Measurements from ENCODE around the gene OR2V1. TPM values are rescaled to one million over a fixed set of nuclear protein-coding genes. Genes with fewer than 3 reads are reported as not detected.

OR2V1 gene
- total RNA-seq, 1 donor from 2014 or later, result not detected

GRCh38 chr5:181092428-181092827 lies 38.5 kb downstream of the OR2V1 start:
- no peaks in the 10 kb centered on the region for H3K4me1 ChIP-seq
- no peaks in the 10 kb centered on the region for H3K9me3 ChIP-seq (ENCODE audit: low read depth)
- TF ChIP-seq EZH2 (IDR thresholded peaks at IDR 0.05) (no peak), EZH2phosphoT487 (IDR thresholded peaks at IDR 0.05) (no peak), CTCF (IDR thresholded peaks at IDR 0.05) (no peak)
- H3K4me1 Mint-ChIP-seq, result peaks cover 2% of the 10 kb centered on the region
- no peak overlapping the region for H3K27ac ChIP-seq
- H3K27me3 ChIP-seq, result peaks cover 11% of the 10 kb centered on the region
- no peak for DNase-seq (ENCODE audit: low spot score)
- peaks cover 11% of the 10 kb centered on the region for H3K27me3 Mint-ChIP-seq (ENCODE audit: insufficient read depth, low read depth)
- H2AFZ ChIP-seq (replicated peaks), result no peak overlapping the region
- no peaks in the 10 kb centered on the region for H3K79me2 ChIP-seq (ENCODE audit: low read depth)
- H3K36me3 Mint-ChIP-seq, result no peaks in the 10 kb centered on the region
- no peaks in the 10 kb centered on the region for H3K9me3 Mint-ChIP-seq
- no peak overlapping the region for H3K4me3 Mint-ChIP-seq
- no peak overlapping the region for H3K4me3 ChIP-seq
- H3K27ac Mint-ChIP-seq, result no peak overlapping the region
- no peaks in the 10 kb centered on the region for H4K20me1 ChIP-seq (ENCODE audit: low read depth)
- no peak overlapping the region for H3K9ac ChIP-seq
- H3K36me3 ChIP-seq, result no peaks in the 10 kb centered on the region
- no peak overlapping the region for H3K4me2 ChIP-seq
- H3F3A ChIP-seq (ENCODE audit: low read depth), result no peaks in the 10 kb centered on the region

- no peaks in the 10 kb centered on the region for H3F3A ChIP-seq (ENCODE audit: low read depth)
- TF ChIP-seq CTCF (IDR thresholded peaks at IDR 0.05), result peak; percentile 63
- no peak for TF ChIP-seq EZH2phosphoT487 (IDR thresholded peaks at IDR 0.05)
- TF ChIP-seq EZH2 (IDR thresholded peaks at IDR 0.05), result peak; percentile 46
- H3K36me3 ChIP-seq, result no peaks in the 10 kb centered on the region
- H3K9me3 ChIP-seq (ENCODE audit: low read depth), result no peaks in the 10 kb centered on the region
- no peak overlapping the region for H3K4me3 ChIP-seq
- H2AFZ ChIP-seq (replicated peaks), result no peak overlapping the region
- H3K27me3 ChIP-seq, result peaks cover 53% of the 10 kb centered on the region
- no peak overlapping the region for H3K27ac ChIP-seq
- H3K27me3 Mint-ChIP-seq (ENCODE audit: insufficient read depth, low read depth), result peaks cover 25% of the 10 kb centered on the region
- DNase-seq (ENCODE audit: low spot score), result peak; percentile 65
- H3K9ac ChIP-seq, result no peak overlapping the region
- no peaks in the 10 kb centered on the region for H3K4me1 ChIP-seq
- H3K27ac Mint-ChIP-seq, result no peak overlapping the region
- no peaks in the 10 kb centered on the region for H4K20me1 ChIP-seq (ENCODE audit: low read depth)
- no peaks in the 10 kb centered on the region for H3K9me3 Mint-ChIP-seq
- H3K4me1 Mint-ChIP-seq, result peaks cover 19% of the 10 kb centered on the region
- no peaks in the 10 kb centered on the region for H3K36me3 Mint-ChIP-seq
- H3K4me3 Mint-ChIP-seq, result peak overlapping the region; percentile 16
- H3K79me2 ChIP-seq (ENCODE audit: low read depth), result no peaks in the 10 kb centered on the region
- H3K4me2 ChIP-seq, result no peak overlapping the region
These were observed 42.7 kb downstream of the OR2V1 start for GRCh38 chr5:181088289-181088688.

- H3K4me3 Mint-ChIP-seq, result no peak overlapping the region
- H3K27me3 ChIP-seq, result peaks cover 62% of the 10 kb centered on the region
- H4K20me1 ChIP-seq (ENCODE audit: low read depth), result no peaks in the 10 kb centered on the region
- TF ChIP-seq EZH2phosphoT487 (IDR thresholded peaks at IDR 0.05), result no peak
- no peak for TF ChIP-seq CTCF (IDR thresholded peaks at IDR 0.05)
- TF ChIP-seq EZH2 (IDR thresholded peaks at IDR 0.05), result no peak
- no peak overlapping the region for H3K4me2 ChIP-seq
- peaks cover 25% of the 10 kb centered on the region for H3K27me3 Mint-ChIP-seq (ENCODE audit: insufficient read depth, low read depth)
- no peaks in the 10 kb centered on the region for H3K9me3 ChIP-seq (ENCODE audit: low read depth)
- H3K4me3 ChIP-seq, result no peak overlapping the region
- peaks cover 19% of the 10 kb centered on the region for H3K4me1 Mint-ChIP-seq
- H3F3A ChIP-seq (ENCODE audit: low read depth), result no peaks in the 10 kb centered on the region
- no peak overlapping the region for H3K27ac ChIP-seq
- no peaks in the 10 kb centered on the region for H3K79me2 ChIP-seq (ENCODE audit: low read depth)
- DNase-seq (ENCODE audit: low spot score), result no peak
- H2AFZ ChIP-seq (replicated peaks), result no peak overlapping the region
- no peak overlapping the region for H3K27ac Mint-ChIP-seq
- peaks cover 3% of the 10 kb centered on the region for H3K9me3 Mint-ChIP-seq
- H3K4me1 ChIP-seq, result no peaks in the 10 kb centered on the region
- H3K36me3 ChIP-seq, result no peaks in the 10 kb centered on the region
- no peaks in the 10 kb centered on the region for H3K36me3 Mint-ChIP-seq
- H3K9ac ChIP-seq, result no peak overlapping the region
These were observed 43.7 kb downstream of the OR2V1 start for GRCh38 chr5:181087309-181087708.
